ENCODE data around the gene CALCOCO2. TPM values are rescaled to one million over a fixed set of nuclear protein-coding genes. Genes with fewer than 3 reads are reported as not detected.
A peak's percentile ranks its signal among the peaks of the same experiment; 100 is the strongest.

CALCOCO2 gene
- total and polyA plus RNA-seq, 2 of the 13 experiments (the other 11 are each of a cell fraction or from before 2014, with no cell fraction given), result 72.9 to 111 TPM

DNA sequence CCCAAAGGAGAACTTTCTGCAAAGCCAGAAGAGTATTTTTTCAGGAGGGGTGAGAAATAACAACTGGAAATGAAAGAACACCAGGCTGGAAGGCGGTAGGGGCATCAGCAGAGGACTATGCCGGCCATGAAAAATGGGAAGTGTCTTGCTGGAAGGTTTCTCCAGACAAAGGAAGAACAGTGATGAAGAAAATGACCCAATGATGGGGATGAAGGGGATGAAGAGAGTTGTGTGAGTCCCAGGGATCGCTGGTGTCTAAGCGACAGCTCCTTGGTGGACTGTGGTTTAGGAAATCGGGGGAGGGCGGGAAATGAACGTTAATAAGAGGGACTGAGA lies 14.4 kb upstream of the CALCOCO2 start:
- H3K9me3 ChIP-seq (ENCODE audit: low read length), result no peaks in the 10 kb centered on the region
- H3K9ac ChIP-seq (ENCODE audit: insufficient read depth, low read depth, low read length), result no peak overlapping the region
- H3K27me3 ChIP-seq (ENCODE audit: control insufficient read depth in 1 of 2, insufficient read depth in 2 of 2, low read length in 2 of 2), result peaks cover 0 to 28% of the 10 kb centered on the region in 2 experiments; a peak in 3 of 5 replicates
- H2AFZ ChIP-seq (ENCODE audit: low read length), result no peak overlapping the region
- ATAC-seq (no peak), FAIRE-seq (no peak), DNase-seq (ENCODE audit: low spot score) (no peak)
- H3K27ac ChIP-seq (ENCODE audit: extremely low read length, insufficient read depth, low read length), result no peak overlapping the region
- in situ Hi-C loops (cut with HindIII; ENCODE audit: extremely low pct_ligation_motif_present, low pct_unique_long_range_greater_than_20kb) (loop anchor here (10.0 kb wide), 1 partner anchor 228 kb away; no protein-coding TSS in a partner anchor), intact Hi-C loops (cut with micrococcal nuclease; ENCODE audit: unreplicated experiment) (no loop called here)
- peak overlapping the region; percentile 86 for H3K4me2 ChIP-seq (ENCODE audit: low read depth, low read length)
- ChIA-PET POLR2A (interaction anchor here (1.2 to 2.2 kb wide), 2 partner anchors 55 to 76 kb away, joined by 3 to 9 read pairs; partner anchors contain the start of gene ATP5MC1), CTCF (ENCODE audit: low intra/inter-chr PET ratio, low total read pairs) (interaction anchor here (6.3 kb wide), 1 partner anchor 62 kb away, joined by 155 read pairs; no protein-coding TSS in a partner anchor)
- TF ChIP-seq, protein P1, sequence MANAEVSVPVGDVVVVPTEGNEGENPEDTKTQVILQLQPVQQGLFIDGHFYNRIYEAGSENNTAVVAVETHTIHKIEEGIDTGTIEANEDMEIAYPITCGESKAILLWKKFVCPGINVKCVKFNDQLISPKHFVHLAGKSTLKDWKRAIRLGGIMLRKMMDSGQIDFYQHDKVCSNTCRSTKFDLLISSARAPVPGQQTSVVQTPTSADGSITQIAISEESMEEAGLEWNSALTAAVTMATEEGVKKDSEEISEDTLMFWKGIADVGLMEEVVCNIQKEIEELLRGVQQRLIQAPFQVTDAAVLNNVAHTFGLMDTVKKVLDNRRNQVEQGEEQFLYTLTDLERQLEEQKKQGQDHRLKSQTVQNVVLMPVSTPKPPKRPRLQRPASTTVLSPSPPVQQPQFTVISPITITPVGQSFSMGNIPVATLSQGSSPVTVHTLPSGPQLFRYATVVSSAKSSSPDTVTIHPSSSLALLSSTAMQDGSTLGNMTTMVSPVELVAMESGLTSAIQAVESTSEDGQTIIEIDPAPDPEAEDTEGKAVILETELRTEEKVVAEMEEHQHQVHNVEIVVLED (CRISPR knock-in tag; IDR thresholded peaks at IDR 0.05; ENCODE audit: borderline replicate concordance), result no peak
- peak; percentile 28; the same call in 1 of the 2 replicates for TF ChIP-seq ZNF547 (CRISPR knock-in tag; IDR thresholded peaks at IDR 0.05)
- peaks cover 31% of the 10 kb centered on the region for H3K4me1 ChIP-seq (ENCODE audit: insufficient read depth, low read length)
- H3K4me3 ChIP-seq (replicated peaks in 1 of 3; ENCODE audit: insufficient read depth in 1 of 3, low read depth in 2 of 3, low read length in 3 of 3), result peak overlapping the region in 1 of 3 experiments; percentile 71; a peak in 2 of 6 replicates
- H4K20me1 ChIP-seq (ENCODE audit: insufficient read depth, low read length), result no peaks in the 10 kb centered on the region
- no peaks in the 10 kb centered on the region for H3K79me2 ChIP-seq (ENCODE audit: insufficient read depth, low read length)
- no TSS peak for BruUV-seq (replicated peaks)
- WGBS (ENCODE audit: low lambda C conversion rate), result 51% methylated on average over 7 of the region's 7 CpGs
- H3K36me3 ChIP-seq (replicated peaks in 1 of 2; ENCODE audit: control insufficient read depth in 1 of 2, insufficient read depth in 2 of 2, low read length in 2 of 2), result no peaks in the 10 kb centered on the region

DNA sequence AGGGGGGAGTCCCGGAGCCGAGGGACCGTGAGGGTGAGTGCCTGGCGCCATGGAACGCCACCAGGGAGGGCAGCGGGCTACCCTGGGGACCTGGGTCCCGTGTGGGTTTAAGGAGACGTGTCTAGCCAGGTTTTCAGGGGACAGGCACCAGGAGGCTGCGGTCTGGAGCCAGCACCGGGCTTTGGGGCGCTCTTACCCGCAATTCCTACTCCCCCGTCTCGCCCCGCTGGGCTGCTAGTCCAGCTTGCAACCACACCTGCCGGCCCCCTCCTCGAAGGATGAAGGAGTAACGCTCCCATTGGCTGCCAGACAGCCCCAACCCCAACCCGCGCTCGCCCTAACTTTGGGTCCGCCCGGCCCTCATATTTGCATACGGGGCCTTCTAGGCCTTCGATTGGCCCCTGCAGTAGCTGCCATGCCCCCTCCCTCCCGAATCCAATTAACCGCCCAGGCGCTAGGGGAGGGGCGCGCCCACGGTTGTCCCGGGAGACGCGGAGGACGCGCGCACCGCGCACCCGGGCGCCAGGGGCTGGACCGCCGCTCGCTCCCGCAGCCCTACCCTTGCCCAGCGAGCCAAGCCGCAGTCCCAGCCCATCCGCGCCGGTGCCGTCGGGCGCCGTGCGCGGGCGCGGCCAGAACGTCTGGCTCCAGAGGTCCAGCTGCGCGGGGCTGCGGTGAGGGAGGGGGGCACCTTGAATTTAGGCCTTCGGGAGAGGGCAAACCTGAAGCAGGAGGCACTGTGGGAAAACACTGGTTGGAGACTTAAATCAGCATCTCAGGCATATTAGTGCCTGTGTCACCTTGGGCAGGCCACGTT lies 13.9 kb upstream of the CALCOCO2 start, which contains the start of gene TTLL6:
TTLL6 (minus strand) TSS at position 456 of the 817 bp plus-strand sequence; CDS start at position 299, 157 bp downstream.
- H3K9ac ChIP-seq (ENCODE audit: insufficient read depth, low read depth, low read length), result no peak within 1 kb of the TSS
- H3K9me3 ChIP-seq (ENCODE audit: low read length), result no peaks in the 10 kb centered on the region
- BruUV-seq (replicated peaks), result no TSS peak
- H3K27ac ChIP-seq (ENCODE audit: extremely low read length, insufficient read depth, low read length), result no peak within 1 kb of the TSS
- H3K4me3 ChIP-seq (replicated peaks in 1 of 3; ENCODE audit: insufficient read depth in 1 of 3, low read depth in 2 of 3, low read length in 3 of 3), result peak within 1 kb of the TSS; percentile 36 to 71 (median 45); a peak in 5 of 6 replicates
- in situ Hi-C loops (cut with HindIII; ENCODE audit: extremely low pct_ligation_motif_present, low pct_unique_long_range_greater_than_20kb), result loop anchor here (10.0 kb wide), 1 partner anchor 228 kb away; no protein-coding TSS in a partner anchor
- H2AFZ ChIP-seq (ENCODE audit: low read length), result no peak within 1 kb of the TSS
- intact Hi-C loops (cut with micrococcal nuclease; ENCODE audit: unreplicated experiment), result loop anchor here (1.0 kb wide), 1 partner anchor 14 kb away; the partner anchor contains the start of gene CALCOCO2
- ChIA-PET CTCF (ENCODE audit: low intra/inter-chr PET ratio, low total read pairs) (interaction anchor here (6.3 kb wide), 1 partner anchor 61 kb away, joined by 155 read pairs; no protein-coding TSS in a partner anchor), POLR2A (interaction anchor here (0.8 to 2.2 kb wide), 3 partner anchors 55 to 76 kb away, joined by 3 to 9 read pairs (median 4); partner anchors contain the start of gene ATP5MC1)
- H4K20me1 ChIP-seq (ENCODE audit: insufficient read depth, low read length), result no peaks in the 10 kb centered on the region
- no peak for FAIRE-seq
- 2% methylated on average over 47 of the region's 64 CpGs for WGBS (ENCODE audit: low lambda C conversion rate)
- ATAC-seq, result peak; percentile 94
- no peaks in the 10 kb centered on the region for H3K79me2 ChIP-seq (ENCODE audit: insufficient read depth, low read length)
- H3K4me1 ChIP-seq (ENCODE audit: insufficient read depth, low read length), result peaks cover 31% of the 10 kb centered on the region
- peaks cover 0 to 28% of the 10 kb centered on the region in 2 experiments; a peak in 3 of 5 replicates for H3K27me3 ChIP-seq (ENCODE audit: control insufficient read depth in 1 of 2, insufficient read depth in 2 of 2, low read length in 2 of 2)
- peak; percentile 87 for DNase-seq (ENCODE audit: low spot score)
- no peaks in the 10 kb centered on the region for H3K36me3 ChIP-seq (replicated peaks in 1 of 2; ENCODE audit: control insufficient read depth in 1 of 2, insufficient read depth in 2 of 2, low read length in 2 of 2)
- peak within 1 kb of the TSS; percentile 86 for H3K4me2 ChIP-seq (ENCODE audit: low read depth, low read length)
- TF ChIP-seq ZNF260 (CRISPR knock-in tag; IDR thresholded peaks at IDR 0.05; ENCODE audit: borderline replicate concordance, low read depth), result no peak
- TF ChIP-seq, protein P2, sequence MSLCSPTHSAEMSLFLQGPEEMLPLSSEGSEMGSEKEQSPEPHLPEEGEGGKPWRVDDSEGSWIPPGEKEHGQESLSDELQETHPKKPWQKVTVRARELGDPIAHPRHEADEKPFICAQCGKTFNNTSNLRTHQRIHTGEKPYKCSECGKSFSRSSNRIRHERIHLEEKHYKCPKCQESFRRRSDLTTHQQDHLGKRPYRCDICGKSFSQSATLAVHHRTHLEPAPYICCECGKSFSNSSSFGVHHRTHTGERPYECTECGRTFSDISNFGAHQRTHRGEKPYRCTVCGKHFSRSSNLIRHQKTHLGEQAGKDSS (CRISPR knock-in tag; IDR thresholded peaks at IDR 0.05; ENCODE audit: borderline replicate concordance, low read depth), result peak; percentile 12; the same call in 1 of the 2 replicates
- TF ChIP-seq SP1 (IDR thresholded peaks at IDR 0.05), result no peak
- 0 out of 2 replicates have a peak, but pooled peaks have one; percentile 7 for TF ChIP-seq SP1 (CRISPR knock-in tag; IDR thresholded peaks at IDR 0.05)
- TF ChIP-seq FOXJ3 (CRISPR knock-in tag; IDR thresholded peaks at IDR 0.05; ENCODE audit: borderline replicate concordance), result no peak
- TF ChIP-seq ZNF687 (CRISPR knock-in tag; IDR thresholded peaks at IDR 0.05), result peak; percentile 63
